Effector memory CD4-positive, alpha-beta T cell (primary cell): ENCODE measurements around the gene HPSE2.

Experiments
- DNase-seq, 3 donors: peaks; one replicate each; pipeline ENCODE4 v3.0.0-alpha.2; 2020
- H3K27ac ChIP-seq: 2 replicates; pipeline ENCODE4 v1.7.0; 2013; ENCODE audit warnings: mild to moderate bottlenecking, low read length, moderate library complexity; ENCODE audit not compliant: insufficient read depth, poor library complexity, severe bottlenecking
- H3K27me3 ChIP-seq: replicated peaks from 2 replicates; pipeline ENCODE4 v1.7.0; 2013; ENCODE audit warnings: mild to moderate bottlenecking, low read length; ENCODE audit not compliant: insufficient read depth, control insufficient read depth, poor library complexity, severe bottlenecking
- H3K36me3 ChIP-seq: 2 replicates; pipeline ENCODE4 v1.7.0; 2013; ENCODE audit warnings: mild to moderate bottlenecking, low read length, moderate library complexity; ENCODE audit not compliant: control insufficient read depth, insufficient read depth
- H3K4me1 ChIP-seq: 2 replicates; pipeline ENCODE4 v1.7.0; 2013; ENCODE audit warnings: low read length, mild to moderate bottlenecking; ENCODE audit not compliant: control insufficient read depth, insufficient read depth, poor library complexity, severe bottlenecking
- H3K4me3 ChIP-seq: 2 replicates; pipeline ENCODE4 v1.7.0; 2013; ENCODE audit warnings: low read length, low read depth, mild to moderate bottlenecking; ENCODE audit not compliant: insufficient read depth, poor library complexity, severe bottlenecking
- H3K9me3 ChIP-seq: 2 replicates; pipeline ENCODE4 v1.7.0; 2013; ENCODE audit warnings: mild to moderate bottlenecking, low read length, moderate library complexity; ENCODE audit not compliant: control insufficient read depth

The HPSE2 gene

DNA sequence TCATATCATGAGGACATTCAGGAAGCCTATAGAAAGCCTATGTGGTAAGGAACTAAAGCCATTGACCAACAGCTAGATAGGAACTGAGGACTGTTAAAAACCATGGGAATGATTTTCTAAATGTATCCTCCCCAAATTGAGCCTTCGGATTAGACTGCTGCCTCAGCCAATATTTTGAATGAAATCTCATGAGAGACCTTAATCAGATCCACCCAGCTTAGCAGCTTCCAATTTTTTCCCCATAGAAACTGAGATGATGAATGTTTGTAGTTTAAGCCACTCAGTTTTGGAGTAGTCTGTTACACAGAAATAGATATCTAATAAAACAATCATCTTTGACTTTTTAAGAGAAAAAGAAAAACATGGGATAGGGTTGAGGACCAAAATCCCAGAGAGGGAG, 292.0 kb downstream of the HPSE2 start:
- no peak for DNase-seq
- H3K27ac ChIP-seq, result no peak overlapping the region
- H3K27me3 ChIP-seq, result no peaks in the 10 kb centered on the region
- H3K4me1 ChIP-seq, result no peaks in the 10 kb centered on the region
- no peak overlapping the region for H3K4me3 ChIP-seq
- H3K9me3 ChIP-seq, result no peaks in the 10 kb centered on the region
- no peaks in the 10 kb centered on the region for H3K36me3 ChIP-seq

DNA sequence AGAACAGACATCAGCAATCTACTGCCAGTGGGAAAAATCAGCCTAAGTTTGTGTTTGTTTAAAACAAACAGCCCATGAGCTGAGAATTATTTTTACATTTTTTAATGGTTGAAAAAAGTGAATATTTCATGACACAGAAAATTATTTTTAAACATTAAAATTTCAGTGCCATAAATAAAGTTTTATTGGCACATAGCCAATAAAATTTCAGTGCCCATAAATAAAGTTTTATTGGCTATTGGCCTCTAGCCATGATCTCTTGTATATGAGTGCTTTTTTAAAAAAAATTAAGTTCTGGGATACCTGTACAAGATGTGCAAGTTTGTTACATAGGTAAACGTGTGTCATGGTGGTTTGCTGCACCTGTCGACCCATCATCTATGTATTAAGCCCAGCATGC, 305.9 kb downstream of the HPSE2 start:
- Histone ChIP-seq H3K27me3 (no peaks in the 10 kb centered on the region), H3K36me3 (no peaks in the 10 kb centered on the region), H3K27ac (no peak overlapping the region), H3K9me3 (no peaks in the 10 kb centered on the region), H3K4me1 (no peaks in the 10 kb centered on the region), H3K4me3 (no peak overlapping the region)
- no peak for DNase-seq

DNA sequence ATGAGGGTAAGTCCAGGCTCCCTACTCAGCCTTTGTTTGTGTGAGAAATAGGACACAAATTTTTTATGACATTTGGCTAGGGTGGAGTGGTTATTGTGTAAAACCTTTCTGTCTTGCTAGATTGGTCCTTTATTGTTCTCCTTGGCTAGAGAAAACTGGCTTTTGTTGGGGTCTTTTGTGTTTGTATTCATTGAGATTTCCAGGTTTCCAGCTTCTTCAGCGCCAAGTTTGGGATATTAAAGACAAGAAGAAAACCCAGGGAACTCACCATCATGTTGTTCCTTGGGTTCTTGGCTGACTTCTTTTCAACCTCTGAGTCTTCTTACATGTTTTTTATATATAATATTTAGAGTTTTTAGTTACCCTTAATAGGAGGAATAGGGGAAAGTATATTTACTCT, 310.0 kb downstream of the HPSE2 start:
- Histone ChIP-seq H3K27ac (no peak overlapping the region), H3K4me3 (no peak overlapping the region), H3K4me1 (no peaks in the 10 kb centered on the region), H3K27me3 (no peaks in the 10 kb centered on the region), H3K36me3 (no peaks in the 10 kb centered on the region), H3K9me3 (no peaks in the 10 kb centered on the region)
- DNase-seq, result no peak

- Histone ChIP-seq H3K36me3 (no peaks in the 10 kb centered on the region), H3K4me1 (no peaks in the 10 kb centered on the region), H3K27me3 (no peaks in the 10 kb centered on the region), H3K27ac (no peak overlapping the region), H3K9me3 (no peaks in the 10 kb centered on the region), H3K4me3 (no peak overlapping the region)
- no peak for DNase-seq
Observed at GRCh38 chr10:98924526-98924925, 311.1 kb downstream of the HPSE2 start.

- H3K4me3 ChIP-seq, result no peak overlapping the region
- H3K9me3 ChIP-seq, result no peaks in the 10 kb centered on the region
- DNase-seq, result no peak
- no peaks in the 10 kb centered on the region for H3K4me1 ChIP-seq
- H3K36me3 ChIP-seq, result no peaks in the 10 kb centered on the region
- H3K27ac ChIP-seq, result no peak overlapping the region
- no peaks in the 10 kb centered on the region for H3K27me3 ChIP-seq
Observed at GRCh38 chr10:98921316-98921715, 314.3 kb downstream of the HPSE2 start.

- Histone ChIP-seq H3K4me3 (no peak overlapping the region), H3K9me3 (no peaks in the 10 kb centered on the region), H3K4me1 (no peaks in the 10 kb centered on the region), H3K36me3 (no peaks in the 10 kb centered on the region), H3K27ac (no peak overlapping the region), H3K27me3 (no peaks in the 10 kb centered on the region)
- no peak for DNase-seq
Observed at GRCh38 chr10:98920807-98921206, 314.8 kb downstream of the HPSE2 start.

- no peaks in the 10 kb centered on the region for H3K27me3 ChIP-seq
- H3K27ac ChIP-seq, result no peak overlapping the region
- no peak overlapping the region for H3K4me3 ChIP-seq
- no peaks in the 10 kb centered on the region for H3K4me1 ChIP-seq
- H3K36me3 ChIP-seq, result no peaks in the 10 kb centered on the region
- H3K9me3 ChIP-seq, result no peaks in the 10 kb centered on the region
- no peak for DNase-seq
Observed at GRCh38 chr10:98920360-98920759, 315.3 kb downstream of the HPSE2 start.

- no peaks in the 10 kb centered on the region for H3K36me3 ChIP-seq
- no peaks in the 10 kb centered on the region for H3K27me3 ChIP-seq
- no peak overlapping the region for H3K27ac ChIP-seq
- no peaks in the 10 kb centered on the region for H3K4me1 ChIP-seq
- no peak overlapping the region for H3K4me3 ChIP-seq
- no peaks in the 10 kb centered on the region for H3K9me3 ChIP-seq
- DNase-seq, result no peak
Observed at GRCh38 chr10:98919899-98920298, 315.8 kb downstream of the HPSE2 start.

DNA sequence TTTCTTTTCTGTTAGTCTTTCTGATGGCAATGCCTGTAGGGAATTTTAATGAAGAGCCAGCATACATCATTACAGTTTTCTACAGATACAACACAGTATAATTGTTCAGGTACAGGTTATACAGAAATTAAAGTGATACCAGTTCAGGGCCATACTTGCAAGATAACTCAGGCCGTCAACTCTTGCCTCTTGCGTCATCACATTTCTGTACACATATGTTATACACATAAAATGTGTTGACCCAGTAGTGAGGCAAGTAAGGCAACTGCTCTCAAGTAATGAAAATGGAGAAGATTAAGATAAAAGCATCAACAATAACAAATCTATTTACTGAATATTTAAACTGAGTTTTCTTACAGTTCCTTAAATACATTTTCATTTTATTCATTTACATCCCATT, 317.8 kb downstream of the HPSE2 start:
- H3K4me1 ChIP-seq, result no peaks in the 10 kb centered on the region
- DNase-seq, result no peak

GRCh38 chr10:98916526-98917125, 319.0 kb downstream of the HPSE2 start:
- Histone ChIP-seq H3K36me3 (no peaks in the 10 kb centered on the region), H3K4me3 (no peak overlapping the region), H3K27ac (no peak overlapping the region), H3K4me1 (no peaks in the 10 kb centered on the region), H3K27me3 (no peaks in the 10 kb centered on the region), H3K9me3 (no peaks in the 10 kb centered on the region)
- no peak for DNase-seq

More for the DNA sequence above, 317.8 kb downstream of the HPSE2 start:
- H3K27ac ChIP-seq, result no peak overlapping the region
- H3K9me3 ChIP-seq, result no peaks in the 10 kb centered on the region
- H3K36me3 ChIP-seq, result no peaks in the 10 kb centered on the region
- no peaks in the 10 kb centered on the region for H3K27me3 ChIP-seq
- H3K4me3 ChIP-seq, result no peak overlapping the region
